NAMALWA (cell line): ENCODE measurements around the gene ZNF346.

Experiments
- DNase-seq: peaks from one replicate; pipeline ENCODE4 v3.0.0-alpha.2; 2015; ENCODE audit warnings: low spot score

Gene ZNF346

GRCh38 chr5:177117441-177118045 lies 95.0 kb downstream of the ZNF346 start:
- DNase-seq: no peak

- no peak for DNase-seq
Measured at GRCh38 chr5:177122566-177122965, 100.1 kb downstream of the ZNF346 start.

GRCh38 chr5:177123789-177124485 lies 101.4 kb downstream of the ZNF346 start:
- peak; percentile 61 for DNase-seq

GRCh38 chr5:177124486-177124991 lies 102.0 kb downstream of the ZNF346 start:
- DNase-seq: peak; percentile 77

- no peak for DNase-seq
Measured at GRCh38 chr5:177126771-177127170, 104.3 kb downstream of the ZNF346 start.

GRCh38 chr5:177128551-177128981 lies 106.1 kb downstream of the ZNF346 start:
- DNase-seq: no peak

- DNase-seq: no peak
Measured at GRCh38 chr5:177130211-177131018, 107.9 kb downstream of the ZNF346 start.
